Sigmoid colon (tissue), 7 donors: Measurements from ENCODE around the gene PSMD3. TPM values are rescaled to one million over a fixed set of nuclear protein-coding genes. Genes with fewer than 3 reads are reported as not detected.

Source experiments
- DNase-seq: peaks from one replicate; pipeline ENCODE4 v3.0.0-alpha.2; 2019
- H3K27ac ChIP-seq, 4 donors: fragments of 200-600 bp; sonication (generic); one replicate each; pipeline ENCODE4 v1.5.1; 2016 to 2019; ENCODE audit warnings: mild to moderate bottlenecking in 1 of 4
- H3K27me3 ChIP-seq, 3 donors: fragments of 200-600 bp; sonication (generic); one replicate each; pipeline ENCODE4 v1.5.1; 2019; ENCODE audit warnings: mild to moderate bottlenecking in 1 of 3
- H3K36me3 ChIP-seq, 4 donors: fragments of 200-600 bp; sonication (generic); one replicate each; pipeline ENCODE4 v1.5.1; 2016 to 2019
- H3K4me1 ChIP-seq, 4 donors: fragments of 200-600 bp; sonication (generic); one replicate each; pipeline ENCODE4 v1.5.1; 2017 to 2019
- H3K4me3 ChIP-seq, 4 donors: fragments of 200-600 bp; sonication (generic); one replicate each; pipeline ENCODE4 v1.5.1; 2017 to 2019; ENCODE audit warnings: mild to moderate bottlenecking in 2 of 4, moderate library complexity in 1 of 4
- H3K9me3 ChIP-seq, 4 donors: fragments of 200-600 bp in 3 of 4; sonication (generic) in 3 of 4; one replicate each; pipeline versions ENCODE4 v1.5.1 to v1.6.1; 2013 to 2019
- EP300 ChIP-seq, 4 donors: sonication (generic); formaldehyde crosslinking; IDR thresholded peaks; one replicate each; pipeline ENCODE4 v1.6.1; 2017; ENCODE audit warnings: antibody characterized with exemption in 4 of 4
- POLR2A ChIP-seq, 2 donors: fragments of 450-650 bp; IDR thresholded peaks; one replicate each; pipeline ENCODE4 v1.6.1; 2016; ENCODE audit warnings: antibody characterized with exemption in 2 of 2, mild to moderate bottlenecking in 2 of 2, moderate library complexity in 2 of 2
- POLR2AphosphoS5 ChIP-seq, 4 donors: sonication (generic); formaldehyde crosslinking; IDR thresholded peaks; one replicate each; pipeline ENCODE4 v1.6.1; 2017; ENCODE audit warnings: antibody characterized with exemption in 4 of 4
- WGBS, 2 donors: extraction: QIAGEN DNeasy Blood & Tissue Kit; methylation state at CpG; one replicate each; pipeline ENCODE4 v1.1.7; 2013; 5-methylcytosine and 5-hydroxymethylcytosine counted together
- intact Hi-C: fragments of 100-400 bp; cut with DNase I; formaldehyde crosslinking; loops from one replicate; pipeline ENCODE4 v1.15.1; 2023
- polyA plus RNA-seq, 3 donors: library from polyadenylated mRNA; stranded (reverse); fragments of 200-250 nt; gene quantifications; one replicate each; pipeline ENCODE4 v1.2.3, GENCODE V29; 2013
- total RNA-seq, 4 donors: library from RNA; depleted of rRNA; stranded (reverse); fragments of >200 nt; gene quantifications; one replicate each; pipeline ENCODE4 v1.1.0, GENCODE V29; 2016
- TF ChIP-seq, protein P1 (sequence below), 4 experiments: fragments of 450-650 bp in 3 of 4; fragments of 200-600 bp in 1 of 4; IDR thresholded peaks; one replicate each; pipeline ENCODE4 v1.5.1; 2016 to 2019; ENCODE audit warnings: antibody characterized with exemption in 4 of 4, mild to moderate bottlenecking in 3 of 4, moderate library complexity in 2 of 4
- donor health status: healthy with polysubstance abuse.
- donor health status: Bipolar disorder and iron deficiency.
- donor health status: healthy.

Gene PSMD3
- total and polyA plus RNA-seq, 7 donors, result 53.2 to 112 (median 66.7) TPM

DNA sequence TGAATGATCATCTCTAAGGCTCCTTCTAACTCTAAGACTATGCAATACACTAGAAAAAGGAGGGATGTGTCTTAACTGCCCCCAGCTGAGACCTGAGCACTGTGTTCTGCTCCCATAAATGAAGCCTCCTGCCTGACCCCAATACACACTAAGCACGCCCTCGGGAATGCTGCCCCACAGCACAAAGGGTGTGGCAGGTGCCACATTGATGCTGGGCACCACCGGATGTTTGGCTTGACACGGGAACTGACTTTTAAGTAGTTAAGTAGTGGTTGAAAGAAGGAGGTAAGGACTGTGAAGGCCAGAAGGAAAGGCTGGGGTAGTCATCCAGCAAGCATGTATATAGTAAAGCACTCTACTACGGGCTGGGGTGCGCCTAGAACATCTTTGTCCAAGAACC, 13.8 kb upstream of the PSMD3 start:
- 49 to 78% methylated on average over 6 of the region's 6 CpGs for WGBS, 2 donors
- TF ChIP-seq, protein P1, sequence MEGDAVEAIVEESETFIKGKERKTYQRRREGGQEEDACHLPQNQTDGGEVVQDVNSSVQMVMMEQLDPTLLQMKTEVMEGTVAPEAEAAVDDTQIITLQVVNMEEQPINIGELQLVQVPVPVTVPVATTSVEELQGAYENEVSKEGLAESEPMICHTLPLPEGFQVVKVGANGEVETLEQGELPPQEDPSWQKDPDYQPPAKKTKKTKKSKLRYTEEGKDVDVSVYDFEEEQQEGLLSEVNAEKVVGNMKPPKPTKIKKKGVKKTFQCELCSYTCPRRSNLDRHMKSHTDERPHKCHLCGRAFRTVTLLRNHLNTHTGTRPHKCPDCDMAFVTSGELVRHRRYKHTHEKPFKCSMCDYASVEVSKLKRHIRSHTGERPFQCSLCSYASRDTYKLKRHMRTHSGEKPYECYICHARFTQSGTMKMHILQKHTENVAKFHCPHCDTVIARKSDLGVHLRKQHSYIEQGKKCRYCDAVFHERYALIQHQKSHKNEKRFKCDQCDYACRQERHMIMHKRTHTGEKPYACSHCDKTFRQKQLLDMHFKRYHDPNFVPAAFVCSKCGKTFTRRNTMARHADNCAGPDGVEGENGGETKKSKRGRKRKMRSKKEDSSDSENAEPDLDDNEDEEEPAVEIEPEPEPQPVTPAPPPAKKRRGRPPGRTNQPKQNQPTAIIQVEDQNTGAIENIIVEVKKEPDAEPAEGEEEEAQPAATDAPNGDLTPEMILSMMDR (IDR thresholded peaks at IDR 0.05), result no peak
- TF ChIP-seq POLR2AphosphoS5 (IDR thresholded peaks at IDR 0.05), result no peak
- TF ChIP-seq POLR2A (IDR thresholded peaks at IDR 0.05), result no peak
- no peak for TF ChIP-seq EP300 (IDR thresholded peaks at IDR 0.05)
- Histone ChIP-seq H3K27me3 (peaks cover 0 to 4% (median 0%) of the 10 kb centered on the region in 3 donors), H3K36me3 (no peaks in the 10 kb centered on the region), H3K9me3 (no peaks in the 10 kb centered on the region), H3K4me1 (no peaks in the 10 kb centered on the region), H3K4me3 (no peak overlapping the region), H3K27ac (no peak overlapping the region)
- intact Hi-C loops, result no loop called here
- DNase-seq, result no peak

GRCh38 chr17:39968761-39969160, 11.8 kb upstream of the PSMD3 start:
- TF ChIP-seq POLR2AphosphoS5 (IDR thresholded peaks at IDR 0.05) (no peak), POLR2A (IDR thresholded peaks at IDR 0.05) (no peak), EP300 (IDR thresholded peaks at IDR 0.05) (no peak)
- TF ChIP-seq, protein P1 (IDR thresholded peaks at IDR 0.05), result no peak
- H3K9me3 ChIP-seq, result no peaks in the 10 kb centered on the region
- DNase-seq, result no peak
- H3K4me1 ChIP-seq, result no peaks in the 10 kb centered on the region
- no peak overlapping the region for H3K4me3 ChIP-seq
- 51 to 78% methylated on average over 2 of the region's 2 CpGs for WGBS, 2 donors
- no peaks in the 10 kb centered on the region for H3K36me3 ChIP-seq
- peaks cover 0 to 4% (median 0%) of the 10 kb centered on the region in 3 donors for H3K27me3 ChIP-seq
- intact Hi-C loops, result no loop called here
- no peak overlapping the region for H3K27ac ChIP-seq

- Histone ChIP-seq H3K27me3 (peaks cover 0 to 5% (median 0%) of the 10 kb centered on the region in 3 donors), H3K9me3 (no peaks in the 10 kb centered on the region), H3K36me3 (no peaks in the 10 kb centered on the region), H3K4me3 (no peak overlapping the region), H3K27ac (no peak overlapping the region), H3K4me1 (no peaks in the 10 kb centered on the region)
- DNase-seq, result no peak
- WGBS, 2 donors, result 78 to 92% methylated on average over 6 of the region's 6 CpGs
- TF ChIP-seq EP300 (IDR thresholded peaks at IDR 0.05), result no peak
- TF ChIP-seq POLR2A (IDR thresholded peaks at IDR 0.05), result no peak
- TF ChIP-seq, protein P1 (IDR thresholded peaks at IDR 0.05), result no peak
- TF ChIP-seq POLR2AphosphoS5 (IDR thresholded peaks at IDR 0.05), result no peak
- intact Hi-C loops, result no loop called here
Observed at GRCh38 chr17:39969375-39969774, 11.2 kb upstream of the PSMD3 start.

- H3K4me1 ChIP-seq, result no peaks in the 10 kb centered on the region
- DNase-seq, result no peak
- WGBS, 2 donors, result 58 to 72% methylated on average over 7 of the region's 7 CpGs
- TF ChIP-seq, protein P1 (IDR thresholded peaks at IDR 0.05), result no peak
- TF ChIP-seq POLR2A (IDR thresholded peaks at IDR 0.05), result no peak
- TF ChIP-seq EP300 (IDR thresholded peaks at IDR 0.05), result no peak
- TF ChIP-seq POLR2AphosphoS5 (IDR thresholded peaks at IDR 0.05), result no peak
- no peaks in the 10 kb centered on the region for H3K36me3 ChIP-seq
- intact Hi-C loops, result loop anchor here (10.0 kb wide), 1 partner anchor 345 kb away; the partner anchor contains the start of gene PPP1R1B
- no peak overlapping the region for H3K4me3 ChIP-seq
- H3K9me3 ChIP-seq, result no peaks in the 10 kb centered on the region
- H3K27ac ChIP-seq, result no peak overlapping the region
- peaks cover 0 to 7% (median 0%) of the 10 kb centered on the region in 3 donors for H3K27me3 ChIP-seq
Observed at GRCh38 chr17:39970157-39970692, 10.4 kb upstream of the PSMD3 start.
